ENCODE measurements around the gene ORC5.
"Not testable (repeated sequence)": the region's sequence is repeated elsewhere in the genome, so short reads cannot be mapped to it uniquely, and the experiment has no call there.

ORC5 gene

GRCh38 chr7:104207731-104208420, at the start of gene ORC5:
Gene ORC5 (minus strand): TSS chr7:104208013. CDS start chr7:104207904, 109 bp downstream.
- peak; percentile 88 for DNase-seq (ENCODE audit: low spot score)

DNA sequence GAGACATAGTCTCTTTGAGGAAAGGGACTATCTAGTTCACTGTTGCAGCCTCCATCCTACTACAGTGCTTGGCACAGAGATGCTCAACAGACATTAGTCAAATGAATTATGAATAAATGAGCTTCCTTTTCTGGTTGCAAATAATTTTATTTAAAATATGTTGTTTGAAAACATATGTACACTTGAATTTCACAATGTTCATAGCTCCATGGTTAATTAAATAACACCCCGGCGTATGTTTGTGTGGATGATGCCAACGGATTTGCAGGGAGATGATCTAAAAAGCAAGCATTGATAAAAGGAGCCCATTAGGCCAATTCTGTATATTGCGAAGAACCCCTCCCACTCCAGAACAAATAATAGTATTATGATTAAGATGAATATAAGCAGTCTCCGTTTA, 47.8 kb upstream of the ORC5 start:
- no peak for DNase-seq (ENCODE audit: low spot score)

DNA sequence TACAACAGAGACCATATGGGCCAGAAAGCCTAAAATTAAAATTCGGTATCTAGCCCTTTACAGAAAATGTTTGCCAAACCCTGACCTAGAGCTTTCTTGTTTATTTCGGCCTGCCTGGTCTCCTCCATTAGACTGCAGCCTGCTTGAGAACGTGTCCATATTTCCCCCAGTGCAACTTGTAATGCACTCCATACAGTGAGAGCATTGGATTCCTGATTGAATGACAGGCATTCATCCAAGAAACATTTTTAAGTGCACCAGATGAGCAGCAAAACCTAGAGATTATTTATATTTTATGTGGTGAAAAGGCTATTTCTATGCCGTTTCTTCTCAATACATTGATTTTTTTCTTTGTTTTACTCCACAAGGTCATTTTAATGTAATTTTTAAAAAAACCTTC, 47.4 kb upstream of the ORC5 start:
- no peak for DNase-seq (ENCODE audit: low spot score)

- no peak for DNase-seq (ENCODE audit: low spot score)
Observed at GRCh38 chr7:104254696-104255095, 46.9 kb upstream of the ORC5 start.

DNA sequence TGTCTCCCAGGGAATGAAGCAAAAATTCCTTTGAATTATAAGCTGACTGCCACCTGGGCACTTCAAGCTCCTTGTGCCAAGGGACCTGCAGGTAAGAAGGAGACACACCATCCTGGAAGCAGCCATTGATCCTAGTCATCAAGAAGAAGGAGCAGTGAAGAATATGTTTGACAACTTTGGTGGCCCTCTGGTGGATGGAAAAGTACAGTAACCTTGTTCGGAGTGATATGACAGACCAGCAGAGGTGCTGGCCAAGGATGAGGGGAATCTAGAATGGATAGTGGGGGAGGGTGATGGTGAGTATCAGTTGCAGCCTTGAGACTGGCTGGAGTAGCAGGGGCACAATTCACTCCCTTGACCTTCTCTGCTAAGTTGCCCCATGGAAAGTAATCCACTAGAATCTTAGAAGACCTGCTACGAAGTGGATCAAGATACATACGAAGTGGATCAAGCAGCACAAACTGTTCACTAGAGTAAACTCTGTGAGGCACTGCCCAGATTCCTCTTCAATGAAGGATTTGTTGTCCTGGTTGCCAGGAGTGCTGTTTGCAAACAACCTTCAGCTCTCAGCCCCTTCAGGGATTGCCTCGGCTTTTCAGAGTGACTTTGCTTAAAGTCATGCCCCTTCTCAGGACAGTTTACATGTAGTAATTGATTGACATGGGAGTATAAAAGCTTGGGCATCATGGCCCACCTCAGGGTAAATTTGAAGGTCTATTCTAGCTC, 44.8 kb upstream of the ORC5 start:
- DNase-seq (ENCODE audit: low spot score) = no peak

DNA sequence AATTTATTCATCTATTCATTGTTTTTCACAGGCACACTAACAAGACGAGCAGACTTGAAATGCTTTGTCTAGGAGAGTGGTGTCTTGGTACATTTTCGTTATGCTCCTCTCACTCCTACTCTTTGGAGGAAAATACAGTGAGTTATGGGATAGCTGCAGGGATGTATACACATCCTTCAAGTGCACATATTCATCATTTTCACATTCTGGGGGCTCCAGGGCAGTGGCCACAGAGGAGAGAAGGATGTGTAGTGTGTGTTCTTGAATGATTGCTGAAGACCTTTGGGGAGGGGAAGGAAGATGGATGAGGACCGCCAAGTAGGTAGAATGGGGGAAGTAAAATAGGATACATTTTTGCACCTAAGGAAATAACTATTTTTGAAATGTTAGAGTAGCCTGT, 34.8 kb upstream of the ORC5 start:
- DNase-seq (ENCODE audit: low spot score) = no peak

DNA sequence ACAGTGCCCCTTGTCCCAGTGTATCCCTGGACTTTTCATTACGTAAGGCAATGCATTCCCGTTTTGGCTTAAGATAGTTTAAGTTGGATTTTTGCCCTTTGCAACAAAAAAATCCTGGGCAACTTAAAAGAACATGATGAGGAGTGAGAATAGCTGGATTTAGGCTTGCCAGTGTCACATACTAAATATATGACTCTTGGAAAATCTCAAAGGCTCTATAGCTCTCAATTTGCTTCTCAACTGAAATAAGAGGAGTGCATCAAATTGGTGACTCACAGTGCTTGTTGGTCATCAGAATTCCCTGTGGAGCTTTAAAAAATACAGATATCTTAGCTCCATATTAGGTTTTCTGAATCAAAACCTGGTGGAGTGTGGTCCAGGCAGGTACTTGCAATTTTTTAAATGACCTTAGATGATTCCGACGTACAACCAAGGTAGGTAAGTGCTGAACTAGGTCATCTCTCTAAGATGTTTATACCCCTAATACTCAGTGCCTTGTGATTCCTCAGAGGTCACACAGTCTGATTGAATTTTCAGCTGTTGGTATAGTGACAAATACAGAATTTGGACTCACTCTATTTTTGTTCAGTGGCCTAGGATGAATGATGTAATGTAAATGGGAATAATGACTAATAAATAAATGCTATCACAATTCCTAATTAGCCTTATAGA, 33.9 kb upstream of the ORC5 start:
- no peak for DNase-seq (ENCODE audit: low spot score)

DNA sequence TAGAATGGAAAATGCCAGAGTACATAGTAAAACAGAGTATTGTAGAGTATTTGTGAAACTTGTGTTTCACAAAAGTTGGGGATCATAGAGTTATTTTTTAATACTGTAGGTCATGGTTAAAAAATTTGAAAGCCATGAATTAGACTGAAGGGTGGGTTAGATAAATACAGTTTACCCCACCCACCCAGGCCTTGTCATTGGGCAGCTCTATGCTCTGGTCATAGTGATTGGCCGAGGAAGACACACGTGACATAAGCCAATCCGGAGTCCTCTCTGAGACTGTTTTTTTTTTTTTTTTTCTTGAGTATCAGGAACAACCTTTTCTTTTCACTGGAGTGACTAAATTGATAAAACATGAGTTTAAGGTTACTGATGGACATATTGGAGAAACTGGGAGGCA, 33.3 kb upstream of the ORC5 start:
- DNase-seq (ENCODE audit: low spot score) = no peak

DNA sequence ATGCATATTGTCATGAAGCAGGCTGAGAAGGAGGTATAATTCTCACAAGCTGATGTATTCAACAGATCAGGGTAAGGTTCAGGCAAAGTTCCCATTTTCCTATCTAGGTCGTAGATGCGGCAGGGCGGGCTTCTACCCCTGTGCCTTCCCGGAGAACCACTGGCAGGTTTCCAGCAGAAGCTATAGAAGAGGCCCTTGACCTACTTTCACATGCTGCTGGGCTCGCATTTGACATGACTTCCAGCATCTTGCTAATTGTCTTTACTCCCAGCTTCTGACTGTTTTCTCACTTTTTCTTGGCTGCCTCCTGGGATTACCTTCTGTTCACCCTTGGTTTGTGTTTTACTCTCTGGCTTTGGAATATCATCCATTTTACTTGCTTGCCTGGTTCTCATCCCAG, 32.6 kb upstream of the ORC5 start:
- no peak for DNase-seq (ENCODE audit: low spot score)

DNA sequence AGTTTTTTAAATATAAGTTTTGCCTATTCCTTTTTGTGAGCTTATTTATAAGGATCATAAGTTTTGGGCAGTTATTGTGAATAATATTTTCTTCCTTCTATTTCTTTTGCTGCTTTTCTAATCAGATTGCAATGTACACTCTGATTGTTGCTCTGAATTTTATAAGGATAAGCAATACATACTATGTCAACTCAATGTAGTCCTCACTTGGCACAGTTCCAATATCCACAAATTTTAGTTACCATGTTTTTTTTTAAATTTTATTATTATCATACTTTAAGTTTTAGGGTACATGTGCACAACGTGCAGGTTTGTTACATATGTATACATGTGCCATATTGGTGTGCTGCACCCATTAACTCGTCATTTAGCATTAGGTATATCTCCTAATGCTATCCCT, 27.2 kb upstream of the ORC5 start:
- DNase-seq (ENCODE audit: low spot score) = not testable (repeated sequence)

DNA sequence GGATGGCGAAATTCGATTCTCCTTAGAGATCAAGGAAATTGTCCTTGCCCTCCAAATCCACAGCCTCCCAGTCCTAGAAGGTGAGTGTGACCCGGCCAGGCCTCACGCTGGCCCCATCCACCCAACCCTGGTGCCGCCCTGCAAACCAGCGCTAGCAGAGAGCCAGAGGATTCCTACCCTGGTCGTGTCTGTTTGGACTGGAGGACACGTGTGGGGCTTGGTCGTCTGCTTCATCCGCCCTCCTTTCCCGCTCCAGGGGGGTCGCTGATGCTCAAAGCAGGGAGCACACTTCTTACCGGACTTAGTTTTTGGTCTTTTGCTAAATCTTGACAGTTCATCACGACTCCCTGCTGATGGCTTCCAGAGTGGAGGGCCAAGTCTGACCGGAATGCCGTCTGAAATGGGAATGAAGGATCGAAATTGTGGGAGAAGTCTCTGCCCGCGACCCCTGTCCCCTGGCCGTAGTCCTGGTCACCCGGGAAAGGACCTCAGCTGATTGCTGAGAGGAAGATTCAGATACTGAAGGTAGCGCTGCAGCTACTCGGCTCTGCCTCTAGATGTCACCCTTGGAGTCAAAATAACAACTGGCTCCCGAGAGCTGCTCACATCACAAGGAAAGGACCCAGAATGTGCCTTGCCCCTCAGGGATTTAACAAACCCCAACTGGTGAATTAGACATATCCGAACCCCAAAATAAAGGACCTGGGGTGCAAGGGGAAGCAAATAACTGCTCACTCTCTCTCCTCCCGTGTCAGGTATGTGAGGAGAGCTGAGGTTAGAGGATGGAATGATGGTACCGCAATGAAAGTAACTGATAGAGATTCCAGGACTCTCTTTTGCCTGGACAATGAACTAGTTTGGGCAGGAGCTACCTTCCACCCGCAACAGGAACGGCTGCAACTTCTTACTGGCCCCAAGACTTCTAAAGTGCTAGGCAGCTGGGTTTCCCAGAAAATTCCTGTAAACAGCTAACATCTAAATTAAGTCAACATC, 23.5 kb upstream of the ORC5 start:
- DNase-seq (ENCODE audit: low spot score) = peak; percentile 67

- no peak for DNase-seq (ENCODE audit: low spot score)
Observed at GRCh38 chr7:104230606-104231005, 22.8 kb upstream of the ORC5 start.

DNA sequence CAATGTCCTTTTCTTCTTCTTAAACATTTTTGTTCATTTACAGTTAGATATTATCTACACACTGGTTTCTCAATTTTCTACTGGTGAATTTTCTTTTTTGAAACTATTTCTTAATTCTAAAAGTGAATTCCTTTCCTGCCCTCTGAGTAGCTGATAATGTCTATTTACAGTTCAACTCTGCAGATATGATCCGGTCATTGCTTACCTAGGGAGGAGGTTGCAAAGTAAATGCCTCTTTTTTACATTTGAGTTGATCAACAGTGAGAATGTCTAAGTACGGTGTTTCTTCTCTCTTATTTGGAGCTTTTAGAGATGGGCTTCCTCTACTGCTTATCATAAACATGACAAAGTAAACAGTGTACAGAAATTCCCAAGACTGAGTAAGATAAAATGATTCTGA, 20.6 kb upstream of the ORC5 start:
- DNase-seq (ENCODE audit: low spot score) = no peak

- DNase-seq (ENCODE audit: low spot score) = no peak
Observed at GRCh38 chr7:104225451-104225850, 17.6 kb upstream of the ORC5 start.

DNA sequence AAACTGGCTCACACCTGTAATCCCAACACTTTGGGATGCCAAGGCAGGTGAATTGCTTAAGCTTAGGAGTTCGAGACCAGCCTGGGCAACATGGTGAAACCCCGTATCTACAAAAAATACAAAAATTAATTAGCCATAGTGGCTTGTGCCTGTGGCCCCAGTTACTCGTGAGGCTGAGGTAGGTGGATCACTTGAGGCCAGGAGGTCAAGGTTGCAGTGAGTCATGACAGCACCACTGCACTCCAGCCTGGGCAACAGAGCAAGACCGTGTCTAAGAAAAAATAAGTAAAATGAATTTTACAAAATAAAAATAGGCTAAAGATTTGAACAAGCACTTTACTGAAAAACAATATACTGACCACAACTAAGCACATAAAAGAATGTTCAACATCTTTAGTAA, 9.8 kb upstream of the ORC5 start:
- DNase-seq (ENCODE audit: low spot score) = no peak

- DNase-seq (ENCODE audit: low spot score) = no peak
Observed at GRCh38 chr7:104209063-104209462, 1.2 kb upstream of the ORC5 start.

- no peak for DNase-seq (ENCODE audit: low spot score)
Observed at GRCh38 chr7:104208421-104208780, 588 bp upstream of the ORC5 start.

DNA sequence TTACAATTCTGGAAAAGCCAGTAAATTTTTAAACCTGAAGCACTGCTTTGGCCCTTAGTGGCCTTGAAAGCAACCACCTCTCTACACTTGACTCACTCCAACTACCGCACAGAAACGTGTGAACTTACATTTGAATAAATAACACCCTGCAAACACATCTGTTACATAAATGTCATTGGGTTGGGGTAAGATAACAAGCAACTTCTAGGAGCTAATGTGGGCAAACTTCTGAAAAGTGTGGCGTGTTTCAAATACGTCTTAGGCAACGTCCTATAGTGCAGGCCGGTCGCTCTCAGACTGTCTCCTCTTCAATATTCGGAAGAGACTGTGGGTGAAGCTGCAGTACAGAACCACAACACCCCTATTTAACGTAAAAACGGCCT, 474 bp downstream of the ORC5 start:
- no peak for DNase-seq (ENCODE audit: low spot score)

DNA sequence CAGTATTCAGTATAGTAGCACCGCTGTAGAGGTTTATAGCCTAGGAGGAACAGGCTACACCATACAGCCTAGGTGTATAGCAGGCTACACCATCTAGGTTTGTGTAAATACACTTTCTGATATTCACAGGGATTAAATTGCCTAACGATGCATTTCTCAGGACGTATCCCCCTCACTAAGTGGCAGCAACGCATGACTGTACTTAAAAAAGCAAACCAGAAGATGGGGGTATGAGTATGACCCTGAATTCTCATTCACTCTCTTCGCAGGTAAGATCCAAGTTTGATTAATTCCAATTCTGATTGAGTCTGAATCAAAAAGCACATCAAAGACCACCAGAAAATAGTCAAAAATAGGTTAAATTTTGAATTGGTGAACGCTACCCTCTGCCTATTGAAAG, 972 bp downstream of the ORC5 start:
- no peak for DNase-seq (ENCODE audit: low spot score)

DNA sequence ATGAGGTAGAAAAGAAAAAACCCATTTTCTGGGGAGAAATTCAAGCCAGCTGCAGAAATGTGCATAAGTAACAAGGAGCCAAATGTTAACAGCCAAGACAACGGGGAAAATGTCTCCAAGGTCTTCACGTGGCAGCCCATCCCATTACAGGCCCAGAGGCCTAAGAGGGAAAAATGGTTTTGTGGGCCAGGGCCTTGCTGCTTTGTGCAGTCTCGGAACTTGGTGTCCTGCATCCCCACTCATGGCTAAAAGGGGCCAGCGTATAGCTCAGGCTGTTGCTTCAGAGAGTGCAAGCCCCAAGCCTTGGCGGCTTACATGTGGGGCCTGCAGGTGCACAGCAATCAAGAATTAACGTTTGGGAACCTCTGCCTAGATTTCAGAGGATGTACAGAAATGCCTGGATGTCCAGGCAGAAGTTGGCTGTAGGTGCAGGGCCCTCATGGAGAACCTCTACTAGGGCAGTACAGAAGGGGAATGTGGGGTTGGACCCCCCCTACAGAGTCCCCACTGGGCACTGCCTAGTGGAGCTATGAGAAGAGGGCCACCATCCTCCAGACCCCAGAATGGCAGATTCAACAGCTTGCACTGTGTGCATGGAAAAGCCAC, 9.0 kb downstream of the ORC5 start:
- no peak for DNase-seq (ENCODE audit: low spot score)

DNA sequence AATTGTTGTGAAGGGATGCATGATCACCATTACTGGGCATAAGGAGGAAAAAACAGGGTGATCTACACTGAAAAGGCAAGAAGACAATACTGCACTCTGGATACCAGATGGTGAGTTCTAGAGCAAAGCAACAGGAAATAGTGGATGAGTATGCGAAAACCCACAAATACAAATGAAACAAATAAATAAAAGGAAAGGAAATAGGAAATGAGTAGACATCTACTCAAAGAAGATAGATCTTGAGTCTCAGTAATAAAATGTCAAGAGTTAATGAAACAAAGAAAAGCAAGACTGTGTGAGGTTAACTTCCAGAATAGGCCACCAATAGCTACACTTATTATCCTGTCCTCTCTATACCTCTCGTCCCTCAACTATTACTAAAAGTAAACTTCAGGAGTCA, 11.7 kb downstream of the ORC5 start:
- DNase-seq (ENCODE audit: low spot score) = no peak

DNA sequence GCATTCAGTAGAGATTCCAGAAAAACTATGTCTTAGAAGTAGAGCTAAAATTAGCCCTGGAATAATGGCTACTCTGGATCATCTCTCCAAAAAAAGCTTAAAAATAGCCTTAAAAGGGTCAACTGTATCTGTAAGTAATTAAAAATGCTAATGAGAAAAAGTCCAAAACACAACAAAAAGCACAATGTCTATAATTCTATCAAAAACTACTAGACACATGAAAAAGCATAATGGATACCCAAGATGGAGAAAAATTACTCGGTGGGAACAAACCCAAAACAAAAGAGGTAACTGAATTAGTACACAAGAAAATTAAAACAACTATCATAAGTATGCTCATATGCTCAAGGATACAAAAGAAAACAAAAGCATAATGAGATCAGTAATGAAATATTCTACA, 15.4 kb downstream of the ORC5 start:
- no peak for DNase-seq (ENCODE audit: low spot score)

Data from left forelimb (tissue), 1 donor.